Transverse colon (tissue), 4 donors: ENCODE data around the gene MAP1LC3A. TPM values are rescaled to one million over a fixed set of nuclear protein-coding genes. Genes with fewer than 3 reads are reported as not detected.

Source experiments
- DNase-seq: peaks from one replicate; pipeline ENCODE4 v3.0.0-alpha.2; 2019
- H3K27ac ChIP-seq, 4 donors: fragments of 200-600 bp; sonication (generic); 2 replicates each; pipeline ENCODE4 v1.5.1; 2016 to 2018; ENCODE audit warnings: inconsistent platforms in 4 of 4
- H3K27me3 ChIP-seq: fragments of 200-600 bp; sonication (generic); 2 replicates; pipeline ENCODE4 v1.5.1; 2017; ENCODE audit warnings: inconsistent platforms
- H3K36me3 ChIP-seq, 4 donors: fragments of 200-600 bp; sonication (generic); 2 replicates each; pipeline ENCODE4 v1.5.1; 2017 to 2019; ENCODE audit warnings: inconsistent platforms in 4 of 4
- H3K4me1 ChIP-seq, 4 donors: fragments of 200-600 bp; sonication (generic); 2 replicates each; pipeline ENCODE4 v1.5.1; 2017 to 2020; ENCODE audit warnings: inconsistent platforms in 4 of 4
- H3K4me3 ChIP-seq, 4 donors: fragments of 200-600 bp; sonication (generic); 1 replicate in 1 of 4; 2 replicates in 3 of 4; pipeline versions ENCODE4 v1.5.1 to v1.6.1; 2017 to 2019; ENCODE audit warnings: inconsistent platforms in 4 of 4
- H3K9me3 ChIP-seq, 2 donors: fragments of 200-600 bp; sonication (generic); 2 replicates each; pipeline ENCODE4 v1.5.1; 2017 to 2019; ENCODE audit warnings: inconsistent platforms in 2 of 2
- EP300 ChIP-seq: sonication (generic); formaldehyde crosslinking; IDR thresholded peaks from one replicate; pipeline ENCODE4 v1.6.1; 2017; ENCODE audit warnings: antibody characterized with exemption, low read depth
- POLR2A ChIP-seq: fragments of 450-650 bp; IDR thresholded peaks from one replicate; pipeline ENCODE4 v1.6.1; 2016; ENCODE audit warnings: antibody characterized with exemption, mild to moderate bottlenecking, moderate library complexity
- POLR2AphosphoS5 ChIP-seq, 3 donors: sonication (generic); formaldehyde crosslinking; IDR thresholded peaks; one replicate each; pipeline ENCODE4 v1.6.1; 2016; ENCODE audit warnings: antibody characterized with exemption in 3 of 3
- WGBS, 2 donors: methylation state at CpG; one replicate each; pipeline ENCODE4 v1.1.5; 2018; ENCODE audit warnings: low coverage in 1 of 2; 5-methylcytosine and 5-hydroxymethylcytosine counted together
- in situ Hi-C, 4 donors: fragments of 200-750 bp; cut with MboI; loops; one replicate each; pipeline versions ENCODE4 v1.15.0 to v1.15.1; 2017; ENCODE audit warnings: low sequenced_read_pairs in 3 of 4, low pct_ligation_motif_present in 1 of 4, low pct_unique_long_range_greater_than_20kb in 1 of 4
- intact Hi-C: fragments of 100-400 bp; cut with DNase I; formaldehyde crosslinking; loops from one replicate; pipeline ENCODE4 v1.15.1; 2023; ENCODE audit warnings: low total_unique reads
- small RNA-seq, 4 donors: library from RNA; depleted of rRNA; stranded (forward); fragments of <200 nt; gene quantifications; one replicate each; pipeline ENCODE3, GENCODE V24; 2016
- total RNA-seq, 4 donors: library from RNA; depleted of rRNA; stranded (reverse); fragments of >200 nt; gene quantifications; one replicate each; pipeline ENCODE4 v1.1.0, GENCODE V29; 2016
- TF ChIP-seq, protein P1 (sequence below), 5 experiments: fragments of 200-600 bp in 3 of 5; fragments of 450-650 bp in 2 of 5; sonication (generic) in 3 of 5; IDR thresholded peaks; 1 replicate in 2 of 5; 2 replicates in 3 of 5; pipeline ENCODE4 v1.5.1; 2016 to 2017; ENCODE audit warnings: antibody characterized with exemption in 5 of 5, inconsistent platforms in 3 of 5, mild to moderate bottlenecking in 2 of 5, moderate library complexity in 1 of 5

Gene MAP1LC3A
- total RNA-seq, 4 donors from 2014 or later: 41.8 to 166 (median 98.3) TPM

DNA sequence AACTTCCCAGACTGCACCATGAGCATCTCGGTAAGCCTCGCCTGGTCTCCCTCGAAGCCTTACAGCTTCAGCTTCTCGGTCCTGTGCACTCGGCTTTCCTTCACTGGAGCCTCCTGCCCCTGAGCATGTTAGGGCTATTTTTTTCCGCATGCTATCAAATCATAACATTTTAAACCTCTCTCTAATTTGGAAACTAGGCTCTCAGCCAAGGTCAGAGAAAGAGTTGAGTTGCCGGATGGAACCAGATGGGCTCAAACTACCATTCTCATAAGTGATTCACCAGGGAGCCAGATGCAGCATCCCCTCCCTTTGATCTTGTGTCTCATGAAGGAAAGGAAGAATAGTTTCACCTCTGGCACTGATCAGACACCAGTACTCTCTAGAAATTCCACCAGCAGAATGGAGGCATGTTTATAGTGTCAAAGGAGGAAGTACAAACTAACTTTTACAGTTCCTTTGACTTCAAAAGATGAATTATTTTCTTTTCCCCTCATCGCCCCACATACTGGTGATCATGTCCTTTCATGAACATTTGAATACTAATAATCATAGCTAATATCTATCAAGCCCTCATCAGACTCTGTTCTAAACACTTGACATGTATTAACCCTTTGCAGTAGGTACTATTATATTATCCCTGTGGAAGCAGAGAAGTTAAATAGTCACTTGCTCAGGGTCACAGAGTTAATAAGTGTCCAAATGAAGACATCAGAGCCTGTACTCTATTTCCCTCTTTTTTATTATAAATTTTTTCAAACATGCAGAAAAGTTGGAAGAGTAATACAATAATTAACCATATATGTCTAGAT is 46.7 kb downstream of the MAP1LC3A start:
- Histone ChIP-seq H3K4me3 (no peak overlapping the region), H3K27me3 (no peaks in the 10 kb centered on the region), H3K27ac (peak overlapping the region; percentile 20 to 51 (median 48)), H3K36me3 (no peaks in the 10 kb centered on the region), H3K9me3 (no peaks in the 10 kb centered on the region), H3K4me1 (peaks cover 6 to 35% (median 21%) of the 10 kb centered on the region in 4 donors)
- 75 to 78% methylated on average over 8 of the region's 8 CpGs for WGBS, 2 donors
- TF ChIP-seq POLR2A (no peak), POLR2AphosphoS5 (IDR thresholded peaks at IDR 0.05) (no peak), EP300 (no peak)
- TF ChIP-seq, protein P1, sequence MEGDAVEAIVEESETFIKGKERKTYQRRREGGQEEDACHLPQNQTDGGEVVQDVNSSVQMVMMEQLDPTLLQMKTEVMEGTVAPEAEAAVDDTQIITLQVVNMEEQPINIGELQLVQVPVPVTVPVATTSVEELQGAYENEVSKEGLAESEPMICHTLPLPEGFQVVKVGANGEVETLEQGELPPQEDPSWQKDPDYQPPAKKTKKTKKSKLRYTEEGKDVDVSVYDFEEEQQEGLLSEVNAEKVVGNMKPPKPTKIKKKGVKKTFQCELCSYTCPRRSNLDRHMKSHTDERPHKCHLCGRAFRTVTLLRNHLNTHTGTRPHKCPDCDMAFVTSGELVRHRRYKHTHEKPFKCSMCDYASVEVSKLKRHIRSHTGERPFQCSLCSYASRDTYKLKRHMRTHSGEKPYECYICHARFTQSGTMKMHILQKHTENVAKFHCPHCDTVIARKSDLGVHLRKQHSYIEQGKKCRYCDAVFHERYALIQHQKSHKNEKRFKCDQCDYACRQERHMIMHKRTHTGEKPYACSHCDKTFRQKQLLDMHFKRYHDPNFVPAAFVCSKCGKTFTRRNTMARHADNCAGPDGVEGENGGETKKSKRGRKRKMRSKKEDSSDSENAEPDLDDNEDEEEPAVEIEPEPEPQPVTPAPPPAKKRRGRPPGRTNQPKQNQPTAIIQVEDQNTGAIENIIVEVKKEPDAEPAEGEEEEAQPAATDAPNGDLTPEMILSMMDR (IDR thresholded peaks at IDR 0.05): no peak
- intact Hi-C loops (no loop called here), in situ Hi-C loops (no loop called here)
- DNase-seq: no peak

DNA sequence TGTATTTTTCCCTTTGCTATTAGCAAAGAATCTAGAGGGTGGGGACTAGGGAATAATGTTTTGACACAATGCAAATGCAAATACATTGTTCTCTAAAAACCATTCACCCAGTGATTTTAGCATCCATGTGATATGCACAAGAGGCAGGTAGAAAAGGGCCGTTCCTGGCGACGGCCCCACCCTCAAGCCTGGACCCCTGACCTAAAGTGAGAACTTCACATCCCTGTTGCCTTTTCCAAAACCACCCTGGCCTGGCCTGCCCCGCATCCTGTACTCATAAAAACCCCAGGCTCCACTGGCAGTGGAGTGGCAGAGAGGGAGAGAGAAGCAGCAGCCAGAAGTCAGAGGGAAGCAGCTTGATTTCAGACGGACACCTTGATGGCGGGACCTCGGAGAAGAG is 48.5 kb downstream of the MAP1LC3A start:
- Histone ChIP-seq H3K4me1 (peaks cover 0 to 17% (median 9%) of the 10 kb centered on the region in 4 donors), H3K27ac (no peak overlapping the region), H3K9me3 (no peaks in the 10 kb centered on the region), H3K27me3 (no peaks in the 10 kb centered on the region), H3K36me3 (no peaks in the 10 kb centered on the region), H3K4me3 (no peak overlapping the region)
- in situ Hi-C loops (no loop called here), intact Hi-C loops (no loop called here)
- no peak for DNase-seq
- 95 to 100% methylated on average over 2 to 7 of the region's 7 CpGs for WGBS, 2 donors
- TF ChIP-seq POLR2A: no peak
- TF ChIP-seq EP300: no peak
- TF ChIP-seq, protein P1 (IDR thresholded peaks at IDR 0.05): no peak
- no peak for TF ChIP-seq POLR2AphosphoS5 (IDR thresholded peaks at IDR 0.05)

Small RNAs within 50 kb of the gene (small RNA-seq; reads per million reads assigned to genes)
- 0 reads per million in 4 donors for gene RF00019

Other genes with a start within 250 kb of the MAP1LC3A start
- 10 to 100 TPM; 35.2 to 82.8 (median 65.3) TPM for gene ITCH, start 195.4 kb upstream of the MAP1LC3A start, total RNA-seq
- gene DYNLRB1, start 42.3 kb upstream of the MAP1LC3A start, total RNA-seq: 100 to 1,000 TPM in 3 of 4 donors, 10 to 100 TPM in 1; 80.8 to 178 (median 120) TPM
- gene PIGU, start 118.4 kb downstream of the MAP1LC3A start, total RNA-seq: 10 to 100 TPM in 3 of 4 donors, 1 to 10 TPM in 1; 4.1 to 28.7 (median 16.8) TPM
- 10 to 100 TPM; 12.9 to 80.8 (median 57.9) TPM for gene TP53INP2, start 145.6 kb downstream of the MAP1LC3A start, total RNA-seq